Stimulated activated memory B cell treated with anti-CD40 and anti-IgM and Interleukin-4, amounts not matched to agents 10 μg/mL and 1 μg/mL and 100 μg/mL, for 72 hours (primary cell): ENCODE results near the gene RAB21.

Experiments
- ATAC-seq: fragments of 150-1000 bp; cut with Tn5 transposase; 2 replicates; pipeline ENCODE4 v1.10.0; 2021
- H3K27ac Mint-ChIP-seq: one replicate; pipeline ENCODE4 v1.8.0; 2022; ENCODE audit warnings: mild to moderate bottlenecking, mixed read lengths
- H3K27me3 Mint-ChIP-seq: one replicate; pipeline ENCODE4 v1.8.0; 2022; ENCODE audit warnings: mixed read lengths
- H3K36me3 Mint-ChIP-seq: one replicate; pipeline ENCODE4 v1.8.0; 2022; ENCODE audit warnings: mixed read lengths
- H3K4me1 Mint-ChIP-seq: one replicate; pipeline ENCODE4 v1.8.0; 2022; ENCODE audit warnings: mixed read lengths
- H3K4me3 Mint-ChIP-seq: one replicate; pipeline ENCODE4 v1.8.0; 2022; ENCODE audit warnings: mild to moderate bottlenecking, moderate library complexity, mixed read lengths
- H3K9me3 Mint-ChIP-seq: one replicate; pipeline ENCODE4 v1.8.0; 2022; ENCODE audit warnings: mixed read lengths

Gene RAB21

DNA sequence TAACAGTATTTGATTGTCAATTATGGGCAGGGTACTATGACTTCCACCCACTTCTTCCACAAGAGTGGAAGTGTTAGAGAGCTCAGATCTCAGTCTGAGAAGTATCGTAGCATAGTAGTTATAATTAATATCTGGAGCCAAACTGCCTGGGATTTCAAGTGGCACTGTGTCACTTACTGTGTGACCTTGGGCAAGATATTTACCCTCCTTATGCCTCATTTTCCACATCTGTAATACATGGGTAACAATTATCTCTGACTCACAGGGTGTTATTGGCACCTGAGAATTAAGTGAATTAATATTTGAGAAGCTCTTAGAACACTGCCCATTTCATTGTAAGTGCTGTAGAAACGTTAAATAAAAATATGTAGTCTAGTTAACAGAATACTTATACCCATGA, 11.5 kb downstream of the RAB21 start:
- no peaks in the 10 kb centered on the region for H3K27me3 Mint-ChIP-seq
- H3K4me3 Mint-ChIP-seq: no peak overlapping the region
- H3K9me3 Mint-ChIP-seq: peaks cover 3% of the 10 kb centered on the region
- no peak overlapping the region for H3K27ac Mint-ChIP-seq
- ATAC-seq: no peak
- peaks cover 59% of the 10 kb centered on the region for H3K36me3 Mint-ChIP-seq
- H3K4me1 Mint-ChIP-seq: peaks cover 60% of the 10 kb centered on the region

DNA sequence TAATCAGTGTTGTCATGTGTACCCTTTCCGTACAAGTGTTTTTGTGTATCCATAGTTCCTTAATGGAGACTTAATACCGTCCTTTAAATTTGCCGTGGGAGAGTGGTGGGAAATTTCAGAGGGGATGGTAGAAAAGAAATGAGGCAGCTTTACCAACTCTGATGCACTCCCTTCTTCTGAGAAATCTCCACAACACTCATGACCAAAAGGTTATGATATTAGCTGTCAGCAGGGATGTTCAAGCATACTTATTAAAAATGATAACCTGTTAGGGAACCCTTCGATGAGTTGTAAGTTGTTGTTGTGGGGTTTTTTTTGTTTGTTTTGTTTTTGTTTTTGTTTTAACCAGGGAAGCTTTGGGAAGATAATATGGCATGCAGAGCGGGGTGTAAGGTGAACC, 12.5 kb downstream of the RAB21 start:
- Mint-ChIP-seq H3K36me3 (peaks cover 59% of the 10 kb centered on the region), H3K9me3 (peaks cover 3% of the 10 kb centered on the region), H3K4me1 (peaks cover 60% of the 10 kb centered on the region), H3K27me3 (no peaks in the 10 kb centered on the region), H3K4me3 (no peak overlapping the region), H3K27ac (peak overlapping the region; percentile 10)
- ATAC-seq: no peak

DNA sequence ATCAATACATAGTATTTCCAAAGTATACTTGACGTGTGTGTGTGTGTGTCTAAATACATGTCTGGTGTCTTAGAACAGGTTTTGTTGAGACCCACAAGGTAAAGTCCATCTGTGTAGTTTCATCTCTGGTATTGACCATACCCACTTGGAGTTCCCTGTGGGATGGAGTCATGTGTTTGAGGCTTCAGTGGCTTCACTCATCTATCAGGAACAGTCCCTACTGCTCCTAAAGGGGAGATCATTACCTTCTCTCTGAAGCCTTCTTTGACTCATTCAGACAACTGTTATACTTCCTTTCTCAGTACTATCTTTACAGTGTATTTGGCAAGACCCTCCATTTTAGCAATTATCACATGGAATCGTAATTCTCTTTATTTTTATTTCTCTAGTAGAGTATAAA, 14.2 kb downstream of the RAB21 start:
- Mint-ChIP-seq H3K9me3 (peaks cover 3% of the 10 kb centered on the region), H3K27ac (no peak overlapping the region), H3K27me3 (no peaks in the 10 kb centered on the region), H3K36me3 (peaks cover 53% of the 10 kb centered on the region), H3K4me1 (peaks cover 51% of the 10 kb centered on the region), H3K4me3 (no peak overlapping the region)
- ATAC-seq: no peak

DNA sequence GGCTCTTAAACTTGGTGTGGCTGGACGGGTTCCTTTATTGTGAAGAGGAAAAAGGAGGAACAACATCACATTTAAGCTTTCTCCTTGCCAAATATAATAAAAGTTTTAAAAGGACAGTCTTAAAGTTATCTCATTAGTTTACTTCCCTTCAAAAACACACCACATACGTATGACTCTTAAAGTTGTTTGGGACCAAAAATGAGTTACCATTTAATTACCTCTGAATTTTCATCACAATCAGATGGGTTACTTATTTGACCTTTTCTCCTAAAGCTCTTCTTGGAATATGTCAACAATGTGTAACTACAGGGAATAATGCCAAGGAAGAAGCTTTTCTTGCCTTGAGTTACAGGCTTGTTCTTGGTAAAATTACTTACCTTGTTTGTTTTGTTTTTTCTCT, 16.4 kb downstream of the RAB21 start:
- Mint-ChIP-seq H3K9me3 (no peaks in the 10 kb centered on the region), H3K36me3 (peaks cover 44% of the 10 kb centered on the region), H3K4me3 (no peak overlapping the region), H3K27me3 (no peaks in the 10 kb centered on the region), H3K4me1 (peaks cover 33% of the 10 kb centered on the region), H3K27ac (no peak overlapping the region)
- no peak for ATAC-seq

DNA sequence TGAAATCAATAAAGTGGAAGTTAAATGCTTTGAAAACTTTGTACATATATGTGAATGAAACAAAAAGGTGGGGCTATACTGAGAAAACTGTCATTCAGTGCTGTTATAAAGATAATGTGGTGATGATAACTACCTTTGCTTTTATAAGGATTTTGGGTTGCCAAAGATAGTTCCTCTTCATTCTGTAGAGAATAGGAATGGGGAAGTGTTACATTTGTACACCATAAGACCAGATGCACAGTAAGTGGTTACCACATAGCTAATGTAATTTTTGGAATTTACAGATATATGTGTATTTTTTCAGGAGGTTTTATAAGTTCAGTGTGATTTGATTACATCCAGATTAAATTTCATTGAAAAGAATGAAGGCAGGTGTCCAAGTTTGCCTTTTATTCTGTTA, 18.1 kb downstream of the RAB21 start:
- Mint-ChIP-seq H3K27ac (no peak overlapping the region), H3K9me3 (no peaks in the 10 kb centered on the region), H3K27me3 (no peaks in the 10 kb centered on the region), H3K36me3 (peaks cover 48% of the 10 kb centered on the region), H3K4me3 (no peak overlapping the region), H3K4me1 (peaks cover 17% of the 10 kb centered on the region)
- ATAC-seq: no peak

DNA sequence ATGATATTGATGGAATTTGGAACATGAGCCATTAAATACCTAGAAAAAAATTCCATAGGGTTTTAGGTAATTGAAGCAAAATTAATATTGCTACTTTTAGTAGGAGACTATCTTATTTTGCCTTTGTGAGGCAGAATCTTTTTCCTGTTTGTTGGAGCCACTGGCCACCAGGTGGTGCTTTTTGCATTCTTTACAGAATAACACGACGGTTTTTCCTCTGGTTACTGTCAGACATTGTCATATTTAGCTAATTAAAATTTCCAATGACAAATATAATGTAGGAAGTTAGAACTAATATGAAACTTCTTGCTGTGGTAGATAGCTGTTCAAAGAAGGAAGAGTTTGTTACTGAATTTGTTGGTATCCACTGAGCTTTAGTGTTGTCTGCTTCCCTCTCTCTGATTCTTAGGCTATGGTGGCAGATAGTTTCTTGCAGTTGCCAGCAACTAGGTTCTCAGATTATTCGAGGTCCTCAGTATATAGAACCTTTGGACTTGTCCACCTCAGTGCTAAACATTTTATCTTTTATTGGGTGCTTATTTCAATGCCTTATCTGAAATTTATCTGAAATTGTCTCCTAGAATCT, 25.7 kb downstream of the RAB21 start:
- H3K9me3 Mint-ChIP-seq: no peaks in the 10 kb centered on the region

DNA sequence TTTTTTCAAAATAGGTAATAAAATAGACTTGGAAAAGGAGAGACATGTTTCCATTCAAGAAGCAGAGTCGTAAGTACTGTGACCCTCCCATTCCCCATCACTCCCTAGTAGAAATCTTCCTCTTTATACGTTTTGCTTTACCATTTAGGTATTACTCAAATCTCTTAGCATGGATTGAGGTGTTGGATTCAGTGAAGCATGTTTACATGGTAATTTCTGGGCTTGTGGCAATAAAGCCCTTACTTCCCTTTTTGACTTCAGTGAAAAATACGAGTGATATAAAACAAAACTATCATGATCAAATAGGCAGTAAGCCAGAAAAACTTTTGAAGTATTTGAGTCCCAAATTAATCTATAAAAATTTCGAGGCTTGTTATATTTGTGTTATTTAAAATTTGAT, 27.4 kb downstream of the RAB21 start:
- Mint-ChIP-seq H3K27me3 (no peaks in the 10 kb centered on the region), H3K4me1 (peaks cover 26% of the 10 kb centered on the region), H3K27ac (peak overlapping the region; percentile 46), H3K4me3 (no peak overlapping the region), H3K9me3 (no peaks in the 10 kb centered on the region), H3K36me3 (peaks cover 39% of the 10 kb centered on the region)
- ATAC-seq: peak; percentile 88

More for the DNA sequence above, 25.7 kb downstream of the RAB21 start:
- H3K4me1 Mint-ChIP-seq: peaks cover 21% of the 10 kb centered on the region
- H3K36me3 Mint-ChIP-seq: peaks cover 41% of the 10 kb centered on the region
- no peak overlapping the region for H3K27ac Mint-ChIP-seq
- H3K4me3 Mint-ChIP-seq: no peak overlapping the region
- no peaks in the 10 kb centered on the region for H3K27me3 Mint-ChIP-seq
- ATAC-seq: no peak

DNA sequence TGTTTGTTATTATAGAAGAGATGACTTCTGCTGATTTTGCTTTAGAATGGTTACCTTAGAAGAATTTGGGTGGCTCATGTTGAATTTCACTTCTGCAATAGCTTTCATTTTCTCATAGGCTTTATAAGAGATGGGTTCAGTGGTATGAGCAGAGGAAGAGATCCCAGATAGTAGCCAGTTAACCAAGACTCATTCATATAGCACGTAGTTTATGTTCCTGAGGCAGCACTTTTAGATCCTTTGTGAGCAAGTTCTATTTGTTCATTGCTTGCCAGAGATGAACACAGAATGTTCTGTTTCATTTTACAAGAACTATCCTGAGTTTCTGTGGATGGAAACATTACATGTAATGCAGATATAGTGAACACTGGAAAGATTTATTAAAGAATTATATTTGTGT, 32.2 kb downstream of the RAB21 start:
- H3K4me3 Mint-ChIP-seq: no peak overlapping the region
- H3K4me1 Mint-ChIP-seq: peaks cover 21% of the 10 kb centered on the region
- H3K27me3 Mint-ChIP-seq: no peaks in the 10 kb centered on the region
- no peak overlapping the region for H3K27ac Mint-ChIP-seq
- no peaks in the 10 kb centered on the region for H3K9me3 Mint-ChIP-seq
- peaks cover 44% of the 10 kb centered on the region for H3K36me3 Mint-ChIP-seq
- no peak for ATAC-seq

DNA sequence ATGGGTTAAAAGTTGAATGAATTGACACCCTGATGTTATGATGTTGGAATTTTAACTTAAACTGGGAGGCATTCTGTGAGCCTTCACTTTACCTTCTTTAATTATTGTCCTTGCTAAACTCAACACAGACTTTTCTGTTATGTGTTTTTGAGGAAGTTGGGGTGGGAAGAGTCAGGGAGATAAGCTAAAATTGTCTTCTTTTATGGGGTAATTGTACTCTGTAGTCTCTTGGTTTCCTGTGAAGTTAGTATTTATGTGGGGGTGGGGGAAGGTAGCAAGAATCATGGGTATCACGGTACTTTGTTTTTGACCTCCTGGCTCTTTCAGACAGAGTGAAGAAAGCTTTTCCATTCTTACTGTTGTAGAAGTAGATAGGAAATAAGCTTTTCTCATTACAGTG, 32.9 kb downstream of the RAB21 start:
- Mint-ChIP-seq H3K36me3 (peaks cover 44% of the 10 kb centered on the region), H3K27ac (no peak overlapping the region), H3K4me3 (no peak overlapping the region), H3K4me1 (peaks cover 19% of the 10 kb centered on the region), H3K27me3 (no peaks in the 10 kb centered on the region), H3K9me3 (no peaks in the 10 kb centered on the region)
- no peak for ATAC-seq

DNA sequence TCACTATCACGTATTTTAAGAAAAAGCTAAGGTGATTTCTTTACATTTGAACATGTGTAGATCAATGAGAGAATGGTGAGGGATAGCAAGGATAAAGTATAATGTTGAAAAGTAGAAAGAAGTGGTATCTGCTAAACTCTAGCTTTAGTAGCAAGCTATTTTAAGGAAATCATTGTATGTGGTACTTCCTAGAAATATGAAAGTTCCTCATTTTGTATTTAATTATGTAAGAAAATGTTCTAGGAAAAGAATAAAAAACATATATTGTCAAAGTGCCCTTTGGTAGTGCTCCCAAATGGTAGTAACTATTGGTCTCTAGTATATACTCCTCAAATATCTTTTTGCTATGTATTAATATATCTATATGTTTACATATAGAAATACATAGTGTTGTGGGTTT, 35.7 kb downstream of the RAB21 start:
- no peak for ATAC-seq
- peaks cover 28% of the 10 kb centered on the region for H3K36me3 Mint-ChIP-seq
- no peaks in the 10 kb centered on the region for H3K9me3 Mint-ChIP-seq
- H3K4me1 Mint-ChIP-seq: peaks cover 13% of the 10 kb centered on the region
- H3K27ac Mint-ChIP-seq: no peak overlapping the region
- H3K4me3 Mint-ChIP-seq: no peak overlapping the region
- H3K27me3 Mint-ChIP-seq: no peaks in the 10 kb centered on the region

DNA sequence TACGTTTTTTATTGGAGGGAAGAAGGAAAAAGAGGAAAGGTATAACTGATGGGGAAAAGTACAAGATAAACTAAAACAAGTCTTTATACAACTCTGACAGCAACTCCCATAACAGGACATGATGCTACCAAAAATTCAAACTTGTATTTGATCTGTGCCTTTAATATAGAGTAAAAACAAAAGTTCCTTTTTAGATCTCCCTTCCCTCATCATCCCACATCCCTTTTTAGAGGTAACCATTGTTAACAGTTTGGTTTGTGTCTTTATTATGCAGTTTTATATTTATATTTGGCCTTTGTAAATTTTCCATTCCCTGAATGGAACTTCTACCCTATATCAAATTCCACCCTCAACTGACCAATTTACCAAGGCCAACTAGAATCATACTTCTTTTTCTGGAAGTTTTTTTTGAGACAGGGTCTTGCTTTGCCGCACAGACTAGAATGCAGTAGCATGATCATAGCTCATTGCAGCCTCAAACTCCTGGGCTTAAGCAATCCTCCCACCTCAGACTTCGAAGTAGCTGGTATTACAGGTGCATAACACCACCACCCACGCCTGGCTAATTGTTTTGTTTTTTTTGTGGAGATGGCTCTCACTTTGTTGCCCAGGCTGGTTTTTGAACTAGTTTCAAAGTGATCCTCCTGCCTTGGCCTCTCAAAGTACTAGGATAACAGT, 36.9 kb downstream of the RAB21 start:
- no peak for ATAC-seq
- Mint-ChIP-seq H3K4me1 (peaks cover 11% of the 10 kb centered on the region), H3K4me3 (no peak overlapping the region), H3K36me3 (peaks cover 24% of the 10 kb centered on the region), H3K9me3 (no peaks in the 10 kb centered on the region), H3K27me3 (no peaks in the 10 kb centered on the region), H3K27ac (no peak overlapping the region)

DNA sequence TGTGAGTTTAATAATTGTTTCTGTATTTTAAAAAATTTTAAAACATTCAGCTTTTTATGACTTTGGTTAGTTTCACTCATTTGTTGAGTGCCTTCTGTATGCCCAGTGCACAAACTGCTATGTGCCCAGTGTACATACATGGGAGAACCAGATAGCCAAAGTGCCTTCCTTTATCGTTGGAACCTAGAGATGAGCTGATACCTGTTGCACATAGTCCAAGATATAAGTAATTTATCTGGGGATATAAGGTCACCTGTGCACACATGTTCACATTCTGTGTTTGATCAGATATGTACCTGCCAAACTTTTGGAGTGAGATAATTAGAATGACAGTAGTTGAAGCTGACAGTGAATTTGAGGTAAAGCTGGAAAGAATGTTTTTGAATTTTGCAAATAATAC, 37.9 kb downstream of the RAB21 start:
- peaks cover 17% of the 10 kb centered on the region for H3K36me3 Mint-ChIP-seq
- H3K27ac Mint-ChIP-seq: no peak overlapping the region
- no peaks in the 10 kb centered on the region for H3K27me3 Mint-ChIP-seq
- H3K9me3 Mint-ChIP-seq: no peaks in the 10 kb centered on the region
- no peak for ATAC-seq
- no peak overlapping the region for H3K4me3 Mint-ChIP-seq
- H3K4me1 Mint-ChIP-seq: peaks cover 7% of the 10 kb centered on the region

DNA sequence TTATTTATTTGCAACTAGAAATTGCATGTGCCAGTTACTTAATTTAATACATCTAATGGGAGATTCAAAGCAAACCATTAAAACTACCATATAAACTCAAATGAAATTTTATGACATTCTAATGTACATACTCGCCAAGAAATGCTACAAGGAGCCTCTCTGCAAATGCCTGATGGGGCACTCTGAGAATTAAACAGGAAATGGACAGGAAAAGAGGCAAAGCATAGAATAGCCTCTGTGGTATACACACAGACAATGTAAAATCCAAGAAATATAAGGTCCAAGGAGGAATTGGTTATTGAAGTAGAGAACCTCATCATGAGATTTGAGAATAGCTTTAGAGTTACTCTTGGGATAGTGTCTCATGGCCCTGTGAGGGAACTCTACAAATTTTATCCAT, 41.2 kb downstream of the RAB21 start:
- no peak for ATAC-seq
- Mint-ChIP-seq H3K4me1 (peaks cover 7% of the 10 kb centered on the region), H3K36me3 (no peaks in the 10 kb centered on the region), H3K27me3 (no peaks in the 10 kb centered on the region), H3K9me3 (no peaks in the 10 kb centered on the region), H3K4me3 (no peak overlapping the region), H3K27ac (no peak overlapping the region)

DNA sequence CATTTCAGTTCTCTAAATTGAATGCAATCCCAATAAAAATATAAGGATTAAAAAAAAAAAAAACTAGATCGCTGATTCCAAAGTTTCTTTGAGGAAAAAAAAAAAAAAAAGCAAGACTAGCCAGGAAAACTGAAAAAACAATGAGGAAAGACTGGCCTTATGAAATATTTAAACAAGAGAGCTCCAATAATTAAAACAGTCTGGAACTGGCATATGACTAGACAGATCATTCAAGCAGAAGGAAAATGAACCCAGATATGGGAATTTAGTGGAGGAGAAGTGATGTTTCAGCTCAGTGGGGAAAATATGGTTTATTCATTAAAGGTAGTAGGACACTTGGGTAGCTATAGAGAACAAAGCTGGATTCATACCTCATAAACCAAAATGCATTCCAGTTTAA, 42.9 kb downstream of the RAB21 start:
- no peak overlapping the region for H3K4me3 Mint-ChIP-seq
- no peak overlapping the region for H3K27ac Mint-ChIP-seq
- H3K4me1 Mint-ChIP-seq: no peaks in the 10 kb centered on the region
- no peaks in the 10 kb centered on the region for H3K36me3 Mint-ChIP-seq
- no peaks in the 10 kb centered on the region for H3K9me3 Mint-ChIP-seq
- no peak for ATAC-seq
- no peaks in the 10 kb centered on the region for H3K27me3 Mint-ChIP-seq

DNA sequence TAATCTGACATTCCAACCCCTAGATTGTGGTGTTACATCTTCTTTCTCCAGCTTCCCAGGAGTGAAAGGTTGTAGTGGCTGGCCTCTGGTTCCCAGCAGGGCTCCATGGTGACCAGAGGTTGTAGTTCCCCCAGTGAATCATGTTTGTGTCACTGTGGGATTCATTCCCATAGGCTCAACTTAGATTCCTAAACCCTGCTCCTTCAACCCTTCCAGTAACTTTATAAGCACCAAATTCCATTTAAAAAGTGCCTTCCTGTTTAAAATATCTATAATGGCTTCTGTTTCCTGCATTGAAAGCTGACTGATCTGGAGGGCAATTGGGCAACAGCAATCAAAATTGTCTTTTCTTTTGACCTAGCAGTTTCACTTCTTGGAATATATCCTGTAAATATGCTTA, 44.4 kb downstream of the RAB21 start:
- H3K4me1 Mint-ChIP-seq: no peaks in the 10 kb centered on the region
- no peak overlapping the region for H3K27ac Mint-ChIP-seq
- no peaks in the 10 kb centered on the region for H3K9me3 Mint-ChIP-seq
- no peak overlapping the region for H3K4me3 Mint-ChIP-seq
- no peaks in the 10 kb centered on the region for H3K36me3 Mint-ChIP-seq
- ATAC-seq: no peak
- no peaks in the 10 kb centered on the region for H3K27me3 Mint-ChIP-seq

DNA sequence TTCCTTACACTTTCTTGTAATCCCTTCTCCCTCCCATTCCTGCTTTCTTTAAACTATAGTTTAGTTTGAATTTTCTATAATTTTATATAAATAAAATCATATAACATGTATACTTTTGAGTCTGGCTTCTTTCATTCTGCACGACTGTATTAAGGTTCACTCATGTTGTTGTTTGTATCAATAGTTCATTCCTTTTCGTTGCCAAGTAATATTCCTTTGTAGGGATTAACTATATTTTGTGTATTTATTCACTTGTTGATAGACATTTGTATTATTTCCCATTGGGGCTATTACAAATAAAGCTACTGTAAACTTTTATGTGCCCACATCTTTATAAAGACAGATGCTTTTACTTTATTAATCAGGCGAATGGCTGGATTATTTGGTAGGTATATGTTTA, 45.5 kb downstream of the RAB21 start:
- H3K36me3 Mint-ChIP-seq: no peaks in the 10 kb centered on the region
- ATAC-seq: no peak
- H3K27me3 Mint-ChIP-seq: no peaks in the 10 kb centered on the region
- H3K27ac Mint-ChIP-seq: no peak overlapping the region
- no peak overlapping the region for H3K4me3 Mint-ChIP-seq
- no peaks in the 10 kb centered on the region for H3K4me1 Mint-ChIP-seq
- no peaks in the 10 kb centered on the region for H3K9me3 Mint-ChIP-seq
